ENCODE data around the gene CD320. TPM values are rescaled to one million over a fixed set of nuclear protein-coding genes. Genes with fewer than 3 reads are reported as not detected.
"Not testable (repeated sequence)": the region's sequence is repeated elsewhere in the genome, so short reads cannot be mapped to it uniquely, and the experiment has no call there.

The CD320 gene
- total RNA-seq, 1 experiment from 2014 or later: 135 TPM

DNA sequence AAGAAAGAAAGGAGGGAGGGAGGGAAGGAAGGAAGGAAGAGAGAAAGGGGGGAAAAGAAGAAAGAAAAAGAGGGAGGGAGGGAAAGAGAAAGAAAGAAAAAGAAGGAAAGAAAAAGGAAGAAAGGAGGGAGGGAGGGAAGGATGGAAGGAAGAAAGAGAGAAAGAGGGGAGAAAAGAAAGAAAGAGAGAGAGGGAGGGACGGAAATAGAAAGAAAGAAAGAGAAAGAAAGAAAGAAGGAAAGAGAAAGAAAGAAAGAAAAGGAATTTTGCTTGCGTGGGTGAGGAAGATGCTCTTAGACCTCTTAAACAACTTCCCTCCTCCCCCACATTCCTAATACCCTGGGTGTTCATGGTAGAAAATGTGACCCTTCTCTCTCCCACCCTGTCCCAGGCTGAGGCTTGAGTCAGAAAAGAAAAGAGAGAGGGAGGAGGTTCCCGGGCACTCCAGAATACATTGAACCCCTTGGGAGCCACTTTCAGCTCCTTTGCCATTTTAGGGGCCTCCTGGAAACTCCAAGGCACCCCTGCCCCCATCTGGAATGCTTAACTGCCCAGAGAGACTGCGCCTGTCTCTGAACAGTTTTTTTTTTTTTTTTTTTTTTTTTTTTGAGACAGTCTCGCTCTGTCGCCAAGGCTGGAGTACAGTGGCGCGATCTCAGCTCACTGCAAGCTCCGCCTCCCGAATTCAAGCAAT is 44.1 kb upstream of the CD320 start:
- POLR2A ChIA-PET (ENCODE audit: low non-redundant PET): interaction anchor here (0.6 to 0.7 kb wide), 4 partner anchors 40 to 1438 kb away, joined by 7 to 12 read pairs (median 8); no protein-coding TSS in a partner anchor
- TF ChIP-seq EZH2 (IDR thresholded peaks at IDR 0.05; ENCODE audit: borderline replicate concordance, low read depth, low read length, poor library complexity, severe bottlenecking): no peak
- TF ChIP-seq, protein P1, sequence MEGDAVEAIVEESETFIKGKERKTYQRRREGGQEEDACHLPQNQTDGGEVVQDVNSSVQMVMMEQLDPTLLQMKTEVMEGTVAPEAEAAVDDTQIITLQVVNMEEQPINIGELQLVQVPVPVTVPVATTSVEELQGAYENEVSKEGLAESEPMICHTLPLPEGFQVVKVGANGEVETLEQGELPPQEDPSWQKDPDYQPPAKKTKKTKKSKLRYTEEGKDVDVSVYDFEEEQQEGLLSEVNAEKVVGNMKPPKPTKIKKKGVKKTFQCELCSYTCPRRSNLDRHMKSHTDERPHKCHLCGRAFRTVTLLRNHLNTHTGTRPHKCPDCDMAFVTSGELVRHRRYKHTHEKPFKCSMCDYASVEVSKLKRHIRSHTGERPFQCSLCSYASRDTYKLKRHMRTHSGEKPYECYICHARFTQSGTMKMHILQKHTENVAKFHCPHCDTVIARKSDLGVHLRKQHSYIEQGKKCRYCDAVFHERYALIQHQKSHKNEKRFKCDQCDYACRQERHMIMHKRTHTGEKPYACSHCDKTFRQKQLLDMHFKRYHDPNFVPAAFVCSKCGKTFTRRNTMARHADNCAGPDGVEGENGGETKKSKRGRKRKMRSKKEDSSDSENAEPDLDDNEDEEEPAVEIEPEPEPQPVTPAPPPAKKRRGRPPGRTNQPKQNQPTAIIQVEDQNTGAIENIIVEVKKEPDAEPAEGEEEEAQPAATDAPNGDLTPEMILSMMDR (conservative IDR thresholded peaks at IDR 0.05; ENCODE audit: low read depth, low read length): no peak
- no peaks in the 10 kb centered on the region for H3K36me3 ChIP-seq (ENCODE audit: insufficient read depth, low read length, poor library complexity, severe bottlenecking)
- intact Hi-C loops (cut with micrococcal nuclease; ENCODE audit: unreplicated experiment): loop anchor here (5.0 kb wide), 1 partner anchor 175 kb away; no protein-coding TSS in a partner anchor
- H3K27me3 ChIP-seq (replicated peaks; ENCODE audit: insufficient read depth, low read depth, low read length, poor library complexity): no peaks in the 10 kb centered on the region
- BruUV-seq (replicated peaks): no TSS peak
- peaks cover 26% of the 10 kb centered on the region for H3K4me1 ChIP-seq (ENCODE audit: insufficient read depth, low read length, poor library complexity, severe bottlenecking)
- H3K4me3 ChIP-seq (ENCODE audit: low read depth, low read length, poor library complexity, severe bottlenecking): peak overlapping the region; percentile 35
- DNase-seq (ENCODE audit: low spot score): peak; percentile 85
- CTCF ChIA-PET: interaction anchor here (0.5 to 0.6 kb wide), 4 partner anchors 28 to 377 kb away, joined by 6 to 10 read pairs (median 6); partner anchors contain the start of gene RAB11B
- H3K9me3 ChIP-seq (ENCODE audit: low read depth, low read length, poor library complexity, severe bottlenecking): no peaks in the 10 kb centered on the region
- peak overlapping the region; percentile 67 for H3K27ac ChIP-seq (ENCODE audit: low read depth, low read length, poor library complexity, severe bottlenecking)

DNA sequence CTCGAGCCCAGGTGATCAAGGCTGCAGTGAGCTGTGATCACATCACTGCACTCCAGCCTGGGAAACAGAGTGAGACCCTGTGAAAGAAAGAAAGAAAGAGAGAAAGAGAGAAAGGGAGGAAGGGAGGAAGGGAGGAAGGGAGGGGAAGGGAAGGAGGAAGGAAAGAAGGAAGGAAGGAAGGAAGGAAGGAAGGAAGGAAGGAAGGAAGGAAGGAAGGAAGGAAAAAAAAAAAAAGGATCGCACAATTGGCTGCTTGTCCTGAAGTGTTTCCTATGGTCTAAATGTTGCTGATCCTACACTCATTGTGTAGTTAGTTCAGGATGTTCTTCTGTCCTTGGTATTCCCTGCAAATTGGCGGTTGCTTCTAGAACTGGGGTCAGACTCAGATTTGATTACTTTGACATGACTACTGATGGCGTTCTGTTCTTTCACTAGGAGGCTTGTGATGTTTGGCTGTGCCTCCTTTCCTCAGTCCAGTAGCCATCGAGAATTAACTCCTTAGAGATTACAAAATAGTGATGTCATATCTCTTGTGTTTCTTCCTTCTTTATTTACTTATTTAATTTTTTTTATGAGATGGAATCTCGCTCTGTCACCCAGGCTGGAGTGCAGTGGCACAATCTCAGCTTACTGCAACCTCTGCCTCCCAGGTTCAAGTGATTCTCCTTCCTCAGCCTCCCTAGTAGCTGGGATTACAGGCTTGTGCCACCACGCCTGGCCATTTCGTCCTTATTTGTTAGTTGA is 41.6 kb upstream of the CD320 start:
- peak; percentile 63 for DNase-seq (ENCODE audit: low spot score)
- H3K4me3 ChIP-seq (ENCODE audit: low read depth, low read length, poor library complexity, severe bottlenecking); BruUV-seq (replicated peaks); H3K27me3 ChIP-seq (replicated peaks; ENCODE audit: insufficient read depth, low read depth, low read length, poor library complexity); POLR2A ChIA-PET (ENCODE audit: low non-redundant PET); H3K9me3 ChIP-seq (ENCODE audit: low read depth, low read length, poor library complexity, severe bottlenecking); H3K27ac ChIP-seq (ENCODE audit: low read depth, low read length, poor library complexity, severe bottlenecking); H3K36me3 ChIP-seq (ENCODE audit: insufficient read depth, low read length, poor library complexity, severe bottlenecking); CTCF ChIA-PET: not testable (repeated sequence)
- H3K4me1 ChIP-seq (ENCODE audit: insufficient read depth, low read length, poor library complexity, severe bottlenecking): peaks cover 26% of the 10 kb centered on the region
- intact Hi-C loops (cut with micrococcal nuclease; ENCODE audit: unreplicated experiment): loop anchor here (5.0 kb wide), 1 partner anchor 178 kb away; no protein-coding TSS in a partner anchor

DNA sequence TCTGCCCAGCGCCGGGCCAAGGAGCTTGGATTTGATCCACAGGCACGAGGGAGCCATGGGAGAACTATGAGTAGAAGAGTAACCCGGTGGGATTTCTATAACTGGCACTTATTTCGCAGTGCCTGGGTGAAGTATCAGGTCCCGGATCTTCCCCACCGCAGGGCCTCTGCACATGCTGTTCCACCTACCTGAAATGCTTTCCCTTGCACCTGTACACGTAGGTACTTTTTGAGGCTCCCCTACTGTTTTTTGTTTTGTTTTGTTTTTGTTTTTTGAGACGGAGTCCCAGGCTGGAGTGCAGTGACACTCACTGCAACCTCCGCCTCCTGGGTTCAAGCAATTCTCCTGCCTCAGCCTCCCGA is 35.3 kb upstream of the CD320 start:
- intact Hi-C loops (cut with micrococcal nuclease; ENCODE audit: unreplicated experiment): no loop called here
- ChIA-PET CTCF (interaction anchor here (0.7 kb wide), 1 partner anchor 19 kb away, joined by 5 read pairs; no protein-coding TSS in a partner anchor), POLR2A (ENCODE audit: low non-redundant PET) (no interaction called here)
- no peaks in the 10 kb centered on the region for H3K36me3 ChIP-seq (ENCODE audit: insufficient read depth, low read length, poor library complexity, severe bottlenecking)
- H3K4me3 ChIP-seq (ENCODE audit: low read depth, low read length, poor library complexity, severe bottlenecking): peak overlapping the region; percentile 55
- BruUV-seq (replicated peaks): no TSS peak
- no peaks in the 10 kb centered on the region for H3K9me3 ChIP-seq (ENCODE audit: low read depth, low read length, poor library complexity, severe bottlenecking)
- no peaks in the 10 kb centered on the region for H3K4me1 ChIP-seq (ENCODE audit: insufficient read depth, low read length, poor library complexity, severe bottlenecking)
- H3K27me3 ChIP-seq (replicated peaks; ENCODE audit: insufficient read depth, low read depth, low read length, poor library complexity): no peaks in the 10 kb centered on the region
- DNase-seq (ENCODE audit: low spot score): no peak
- no peak overlapping the region for H3K27ac ChIP-seq (ENCODE audit: low read depth, low read length, poor library complexity, severe bottlenecking)
- no peak for TF ChIP-seq EZH2 (IDR thresholded peaks at IDR 0.05; ENCODE audit: borderline replicate concordance, low read depth, low read length, poor library complexity, severe bottlenecking)
- TF ChIP-seq, protein P1 (conservative IDR thresholded peaks at IDR 0.05; ENCODE audit: low read depth, low read length): no peak

Measured in A673 (cell line).